ENCODE measurements around the gene FAM3B.
A peak's percentile ranks its signal among the peaks of the same experiment; 100 is the strongest.
"Not testable (repeated sequence)": the region's sequence is repeated elsewhere in the genome, so short reads cannot be mapped to it uniquely, and the experiment has no call there.

Gene FAM3B

GRCh38 chr21:41357546-41357945 lies 40.9 kb downstream of the FAM3B start:
- DNase-seq: no peak

GRCh38 chr21:41358193-41359166 lies 41.9 kb downstream of the FAM3B start:
- no peak for DNase-seq

GRCh38 chr21:41359286-41359685 lies 42.7 kb downstream of the FAM3B start:
- DNase-seq: no peak

GRCh38 chr21:41359754-41360071 lies 43.1 kb downstream of the FAM3B start:
- not testable (repeated sequence) for DNase-seq

GRCh38 chr21:41360072-41360821 lies 43.6 kb downstream of the FAM3B start:
- peak; percentile 81 for DNase-seq

GRCh38 chr21:41361053-41361785 lies 44.6 kb downstream of the FAM3B start:
- no peak for DNase-seq

GRCh38 chr21:41361786-41362604 lies 45.4 kb downstream of the FAM3B start, which contains the start of gene MX2:
TSS of gene MX2 (plus strand) at chr21:41362027. CDS start at chr21:41376907, 14,880 bp downstream.
- DNase-seq: peak; percentile 37

GRCh38 chr21:41362605-41363369 lies 46.2 kb downstream of the FAM3B start:
- DNase-seq: no peak

- DNase-seq: no peak
Observed at GRCh38 chr21:41363370-41364270, 47.0 kb downstream of the FAM3B start.

- DNase-seq: no peak
Observed at GRCh38 chr21:41364308-41364707, 47.7 kb downstream of the FAM3B start.

GRCh38 chr21:41365377-41366107 lies 48.9 kb downstream of the FAM3B start:
- no peak for DNase-seq

- DNase-seq: peak; percentile 33
Observed at GRCh38 chr21:41366522-41367151, 50.0 kb downstream of the FAM3B start.

- no peak for DNase-seq
Observed at GRCh38 chr21:41367301-41367944, 50.8 kb downstream of the FAM3B start.

GRCh38 chr21:41367945-41368734 lies 51.5 kb downstream of the FAM3B start:
- DNase-seq: no peak

- DNase-seq: no peak
Observed at GRCh38 chr21:41368735-41369104, 52.1 kb downstream of the FAM3B start.

- DNase-seq: no peak
Observed at GRCh38 chr21:41369105-41369919, 52.7 kb downstream of the FAM3B start.
